GM18502 (cell line): ENCODE data around the gene DLG2.

Source experiments
- ATAC-seq: cut with Tn5 transposase; IDR thresholded peaks from one replicate; pipeline ENCODE4 v1.9.1; 2021; ENCODE audit warnings: mild to moderate bottlenecking; ENCODE audit not compliant: unreplicated experiment, poor library complexity

Gene DLG2

DNA sequence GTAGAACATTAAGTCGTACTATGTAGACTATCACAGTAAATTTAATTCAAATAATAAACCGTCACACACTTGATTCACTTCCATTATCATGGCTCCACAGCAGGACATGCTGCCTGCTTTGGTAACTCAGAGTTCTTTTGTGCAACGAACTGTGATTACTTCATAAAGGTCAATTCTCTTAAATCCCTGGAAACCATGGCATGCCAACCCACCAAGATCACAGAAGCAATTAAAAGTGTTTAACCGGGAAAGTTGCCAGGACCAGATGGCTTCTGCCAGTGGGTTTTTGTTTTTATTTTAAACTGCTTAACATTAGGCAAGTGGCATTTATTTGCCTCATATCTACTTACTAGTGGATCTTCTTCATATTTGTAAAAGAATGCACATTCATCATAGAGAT is 1162.1 kb downstream of the DLG2 start:
- no peak for ATAC-seq

DNA sequence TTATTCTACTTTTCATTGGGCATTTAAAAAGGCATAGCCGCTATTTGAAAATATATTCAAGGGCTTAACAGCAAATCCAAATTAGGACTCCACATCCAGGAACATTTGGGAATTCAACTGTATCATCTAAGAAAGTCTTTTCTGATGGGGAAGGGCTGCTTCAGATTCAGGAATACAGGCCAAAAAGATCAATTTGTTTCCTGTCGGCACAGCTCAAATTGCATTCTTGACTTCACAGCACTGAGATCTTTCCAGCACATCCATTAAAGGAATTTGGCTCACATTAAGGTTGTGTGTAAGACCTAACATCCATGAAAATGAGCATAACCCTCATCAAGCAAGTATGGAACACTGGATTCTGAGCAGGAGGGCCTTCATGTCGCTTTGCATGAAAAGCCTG is 1171.5 kb downstream of the DLG2 start:
- ATAC-seq, result no peak

DNA sequence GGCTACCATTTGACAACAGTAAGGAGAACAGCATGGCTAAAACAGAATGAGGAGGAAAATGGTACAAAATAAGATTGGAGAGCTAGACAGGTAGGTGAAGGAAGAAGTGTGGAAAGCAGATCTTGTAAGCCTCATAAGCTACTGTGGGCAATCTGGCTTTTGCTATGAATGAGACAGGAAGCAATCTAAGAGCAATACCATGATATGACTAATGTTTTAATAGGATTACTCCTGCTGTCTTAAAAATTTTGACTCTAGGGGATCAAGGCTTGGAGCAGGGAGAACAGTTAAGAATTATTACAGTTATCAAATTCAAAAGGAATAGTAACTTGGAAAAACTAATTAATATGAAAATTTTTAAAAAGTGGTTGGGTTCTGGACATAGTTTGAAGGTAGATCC is 1174.9 kb downstream of the DLG2 start:
- ATAC-seq, result no peak

DNA sequence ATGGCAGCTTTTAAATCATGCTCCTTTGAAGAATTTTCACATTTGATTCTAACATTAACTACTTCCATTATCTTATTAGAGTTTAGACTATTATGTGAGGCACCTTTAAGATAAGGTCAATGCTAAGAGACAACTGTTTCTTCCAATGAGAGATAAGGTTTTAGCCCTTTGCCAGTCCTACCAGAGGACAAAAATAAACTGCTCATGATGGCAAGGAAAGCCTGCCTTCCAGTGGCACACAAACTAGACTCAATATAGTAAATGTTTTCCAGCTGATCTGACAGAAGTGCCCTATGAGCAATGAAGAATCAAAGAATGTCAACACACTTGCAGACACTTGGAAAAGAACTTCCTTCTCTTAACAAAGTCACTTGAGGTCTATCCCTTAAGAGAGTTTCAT is 1188.6 kb downstream of the DLG2 start:
- ATAC-seq, result no peak

DNA sequence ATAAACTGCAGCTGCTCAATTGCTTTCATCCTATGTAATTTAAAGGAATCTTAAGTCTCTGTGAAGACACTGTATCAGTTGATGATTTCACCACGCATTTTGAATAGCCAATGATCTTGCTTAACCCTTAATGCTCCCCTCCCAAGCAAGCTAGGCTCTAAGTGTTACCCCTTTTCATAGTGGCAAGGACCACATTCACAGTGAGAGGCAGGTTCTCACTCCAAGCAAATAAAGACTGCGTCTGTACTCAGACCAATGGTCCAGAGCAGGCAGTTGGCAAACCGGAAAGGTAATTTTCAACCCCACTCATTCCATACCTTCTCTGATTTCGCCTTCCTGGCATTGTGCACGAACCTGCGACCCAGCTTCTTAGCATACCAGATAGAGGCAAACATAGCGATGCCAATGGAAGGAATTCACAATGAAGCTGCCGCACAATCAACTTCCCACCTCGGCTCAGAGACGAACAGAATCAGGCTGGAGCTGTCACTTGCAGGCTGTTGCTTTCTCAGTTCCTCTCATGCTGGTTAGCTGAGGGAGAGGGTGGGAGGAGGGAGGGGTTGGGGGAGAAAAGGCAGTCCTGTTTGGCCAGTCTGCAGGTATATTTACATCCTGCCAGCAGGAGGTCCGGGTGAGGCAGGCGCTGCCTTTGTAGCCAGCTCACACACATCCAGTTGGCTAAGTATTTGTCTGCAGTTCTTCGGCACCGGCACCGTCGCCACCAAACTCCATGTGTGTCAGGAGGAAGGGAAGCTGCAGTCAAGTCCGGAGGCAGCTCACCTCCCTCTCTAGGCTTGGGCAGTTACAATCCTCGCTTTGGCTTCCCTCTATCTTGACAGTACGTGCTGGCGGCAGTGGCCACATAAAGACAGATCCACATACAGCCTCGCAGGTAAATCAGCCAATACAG is 1189.8 kb downstream of the DLG2 start:
- peak; percentile 96 for ATAC-seq

DNA sequence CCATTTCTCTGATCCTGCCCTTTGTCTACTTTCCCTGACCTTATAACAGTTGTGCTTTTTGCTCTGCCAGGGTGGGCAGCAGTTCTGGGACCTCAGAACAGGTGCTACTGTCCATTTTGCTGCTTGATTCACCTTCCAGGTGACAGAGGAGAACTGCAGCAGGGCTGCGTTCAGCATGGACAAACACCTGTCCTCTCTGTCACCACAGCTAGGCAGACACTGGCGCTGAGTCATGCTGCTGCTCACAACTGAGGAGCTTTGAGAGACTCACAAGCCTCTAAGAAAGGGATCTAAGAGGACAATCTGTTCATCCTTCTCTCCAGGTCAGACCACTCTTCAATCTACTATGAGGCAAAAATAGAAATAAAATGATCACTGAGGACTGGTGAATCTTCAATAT is 1196.5 kb downstream of the DLG2 start:
- no peak for ATAC-seq

DNA sequence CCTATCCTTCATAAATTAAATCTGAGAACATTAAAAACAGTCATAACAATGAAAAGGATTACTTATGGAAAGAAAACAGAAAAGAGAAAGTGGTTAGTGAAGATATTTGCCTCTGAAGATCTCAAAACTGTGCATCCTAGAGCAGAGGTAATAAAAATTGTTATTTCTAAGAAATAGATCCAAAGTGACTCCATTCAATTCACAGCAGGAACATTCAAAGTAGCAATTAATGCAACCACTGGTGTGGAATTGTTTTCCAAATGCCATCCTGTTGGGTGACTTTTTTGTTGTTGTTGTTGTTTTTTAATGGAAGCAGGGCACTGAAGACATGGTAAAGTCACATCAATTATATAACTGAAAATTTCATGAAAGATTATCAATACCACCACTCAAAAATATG is 1201.5 kb downstream of the DLG2 start:
- no peak for ATAC-seq

DNA sequence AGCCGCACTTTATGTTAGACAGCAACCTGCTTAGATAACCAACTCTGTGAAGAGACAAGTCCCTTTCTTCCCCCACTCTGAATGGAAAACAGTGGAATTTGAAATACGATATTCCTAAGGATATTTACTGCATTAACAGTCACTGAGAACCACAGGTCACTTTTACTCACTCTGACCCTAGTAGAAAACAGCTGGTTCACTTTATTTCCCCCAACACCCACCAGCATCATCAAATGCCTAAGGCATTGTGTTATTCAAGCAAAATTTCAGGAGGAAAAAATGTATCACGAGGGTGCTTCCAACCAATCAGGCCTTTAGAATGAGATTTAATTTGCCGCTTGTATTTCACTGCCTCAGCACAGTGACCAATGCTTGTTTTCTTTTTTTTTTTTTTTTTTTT is 1206.9 kb downstream of the DLG2 start:
- ATAC-seq, result no peak

DNA sequence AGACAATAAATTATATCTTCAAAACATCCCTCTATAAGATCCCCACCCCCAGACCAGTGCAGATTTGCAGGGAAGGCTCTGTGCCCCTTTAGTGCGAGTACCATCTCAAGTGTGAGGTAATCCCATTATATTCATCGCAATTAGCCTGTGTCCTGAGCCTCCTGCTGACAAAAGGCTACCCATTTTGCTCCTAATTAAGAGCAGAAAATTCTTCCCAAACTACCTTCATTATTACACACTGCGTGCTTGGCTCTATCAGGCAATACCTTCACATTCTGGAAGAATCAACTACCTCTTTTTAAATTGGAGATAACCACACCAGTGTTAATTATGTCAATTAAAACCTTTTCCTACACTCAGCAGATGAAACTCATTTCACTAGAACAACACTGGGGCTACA is 1207.5 kb downstream of the DLG2 start:
- ATAC-seq, result no peak

DNA sequence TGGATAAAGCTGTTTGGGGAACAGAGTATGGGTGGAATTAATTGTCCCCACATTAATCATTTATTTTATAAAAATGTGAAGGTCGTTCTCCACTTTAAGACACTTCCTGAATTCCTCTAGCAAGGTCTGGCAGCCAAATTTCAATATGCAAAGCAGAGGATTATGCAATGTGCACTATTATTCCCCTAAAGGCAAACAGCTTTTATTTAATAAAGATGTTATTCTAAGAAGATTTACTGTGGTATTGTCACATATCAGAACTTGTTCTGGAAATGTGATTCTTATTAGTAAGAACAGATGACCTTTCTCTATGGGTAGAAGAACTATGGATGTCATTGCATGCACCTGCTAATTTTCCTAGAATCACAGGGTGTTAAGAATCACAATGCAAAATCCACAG is 1212.2 kb downstream of the DLG2 start:
- no peak for ATAC-seq

DNA sequence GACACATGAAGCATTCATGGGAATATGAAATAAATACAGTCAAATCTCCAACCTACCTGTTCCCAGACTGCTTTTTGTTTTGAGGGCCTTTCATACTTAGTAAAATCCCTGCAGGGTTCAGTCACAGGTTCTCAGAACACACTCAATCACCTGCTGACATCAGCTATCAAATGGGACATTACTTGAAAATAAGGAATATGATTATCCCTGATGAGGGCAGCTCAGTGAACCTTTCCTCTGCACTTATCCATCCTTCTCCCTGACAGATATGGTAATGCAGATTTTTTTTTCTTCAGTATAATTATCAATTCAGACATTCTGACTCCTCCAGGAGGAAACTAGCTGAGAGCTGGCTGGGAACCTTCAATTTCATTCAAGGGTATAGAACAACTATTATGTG is 1213.6 kb downstream of the DLG2 start:
- ATAC-seq, result no peak

DNA sequence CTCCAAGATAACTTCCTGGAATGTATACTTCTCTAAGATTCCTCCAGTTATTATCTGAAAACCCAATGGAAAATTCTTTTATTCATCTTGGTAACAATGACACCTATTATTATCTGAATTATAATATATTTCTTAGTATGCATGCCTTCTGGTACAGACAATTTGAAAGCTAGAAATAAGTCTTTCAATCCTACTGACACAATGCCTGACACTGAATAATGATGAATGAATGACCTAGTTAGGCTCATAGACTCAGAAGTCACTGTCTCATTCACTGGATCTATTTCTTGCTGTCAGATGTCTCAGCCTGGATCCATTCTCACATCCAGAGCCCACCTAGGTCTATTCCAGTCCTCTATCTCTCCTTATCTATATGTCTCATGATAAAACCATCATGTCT is 1214.3 kb downstream of the DLG2 start:
- no peak for ATAC-seq

DNA sequence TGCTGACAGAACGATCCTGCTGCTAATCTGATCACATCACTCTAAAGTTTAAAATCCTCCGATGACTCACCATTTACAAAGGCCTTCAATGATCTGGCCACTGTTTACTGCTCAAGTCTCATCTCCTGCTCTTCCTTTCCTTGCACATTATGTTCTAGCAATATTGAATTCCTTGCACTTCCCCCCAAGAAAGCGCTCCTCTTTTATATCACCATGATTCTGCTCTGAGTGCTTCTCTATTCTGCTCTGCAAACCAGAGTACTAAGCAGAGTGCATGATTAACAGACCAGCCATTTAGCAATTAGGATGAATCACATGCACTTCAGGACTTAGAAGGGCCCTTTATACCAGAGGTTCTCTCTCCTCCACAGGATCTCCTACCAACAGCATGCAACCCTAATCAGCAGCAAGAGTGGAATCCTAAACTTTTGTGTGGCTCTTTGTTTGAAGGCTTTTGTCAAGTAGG is 1218.2 kb downstream of the DLG2 start:
- ATAC-seq, result no peak

DNA sequence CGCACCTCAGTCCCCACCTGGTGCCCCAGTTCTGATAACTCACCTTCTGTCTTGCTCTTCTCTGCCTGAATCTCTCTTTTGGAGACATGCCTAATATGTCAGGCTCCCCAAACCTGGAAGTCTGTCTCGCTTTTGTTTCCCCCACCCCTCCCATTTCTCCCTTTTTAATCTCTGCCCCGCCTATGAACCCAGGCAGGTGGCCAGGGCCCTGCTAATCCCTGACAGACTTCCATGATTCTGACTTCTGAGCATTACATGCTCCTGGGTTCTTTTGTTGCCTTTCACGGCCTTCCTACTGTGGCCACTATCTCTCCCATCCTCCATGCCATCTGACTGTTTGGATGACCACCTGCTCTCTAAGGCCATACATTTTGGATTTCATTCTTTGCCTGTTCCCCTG is 1220.1 kb downstream of the DLG2 start:
- ATAC-seq, result no peak

DNA sequence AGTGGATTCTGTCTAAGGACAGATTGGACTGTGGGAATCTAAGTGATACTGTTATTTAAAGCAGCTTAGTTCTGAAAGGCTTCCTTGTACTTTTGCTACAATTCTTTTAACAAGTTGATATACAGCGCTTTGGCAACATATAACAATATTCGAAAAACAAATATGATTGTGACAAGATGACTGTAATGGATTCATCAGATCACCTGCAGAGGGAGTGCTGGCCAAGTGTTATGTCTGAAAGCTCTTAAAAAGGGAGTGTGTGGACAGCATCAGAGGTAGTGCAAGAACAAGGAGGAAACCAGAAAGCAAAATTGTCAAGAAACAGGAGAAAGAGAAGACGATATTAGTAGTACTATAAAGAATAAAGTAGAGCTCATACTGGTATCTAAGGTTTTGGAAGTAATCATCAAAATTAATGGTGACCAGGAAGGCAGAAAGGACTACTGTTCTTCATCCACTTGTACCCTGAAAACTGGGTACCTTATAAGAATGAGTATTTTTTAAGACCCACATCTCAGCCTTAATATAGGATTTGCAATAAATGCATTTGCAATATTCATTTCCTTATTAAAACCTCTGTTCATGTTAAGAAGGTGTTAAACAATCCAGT is 1229.0 kb downstream of the DLG2 start:
- no peak for ATAC-seq

DNA sequence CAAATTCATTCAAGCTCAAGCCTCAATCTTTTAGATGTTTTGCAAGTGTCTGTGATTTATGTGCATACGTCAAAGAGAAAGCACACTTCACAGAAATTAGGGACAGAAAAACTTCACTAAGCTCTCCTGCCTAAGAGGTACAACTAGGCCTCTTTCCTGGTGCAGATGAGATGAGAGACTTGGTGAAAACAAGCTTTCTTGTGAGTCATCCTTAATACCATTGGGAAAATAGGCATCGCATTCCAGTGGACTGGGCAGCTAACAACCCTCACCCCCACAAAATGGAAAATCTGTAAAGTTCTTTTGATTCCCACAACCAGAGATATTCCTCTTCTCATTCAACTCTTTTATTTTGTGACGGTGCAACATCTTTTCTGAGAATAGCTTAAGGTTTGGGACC is 1230.6 kb downstream of the DLG2 start:
- ATAC-seq, result no peak

DNA sequence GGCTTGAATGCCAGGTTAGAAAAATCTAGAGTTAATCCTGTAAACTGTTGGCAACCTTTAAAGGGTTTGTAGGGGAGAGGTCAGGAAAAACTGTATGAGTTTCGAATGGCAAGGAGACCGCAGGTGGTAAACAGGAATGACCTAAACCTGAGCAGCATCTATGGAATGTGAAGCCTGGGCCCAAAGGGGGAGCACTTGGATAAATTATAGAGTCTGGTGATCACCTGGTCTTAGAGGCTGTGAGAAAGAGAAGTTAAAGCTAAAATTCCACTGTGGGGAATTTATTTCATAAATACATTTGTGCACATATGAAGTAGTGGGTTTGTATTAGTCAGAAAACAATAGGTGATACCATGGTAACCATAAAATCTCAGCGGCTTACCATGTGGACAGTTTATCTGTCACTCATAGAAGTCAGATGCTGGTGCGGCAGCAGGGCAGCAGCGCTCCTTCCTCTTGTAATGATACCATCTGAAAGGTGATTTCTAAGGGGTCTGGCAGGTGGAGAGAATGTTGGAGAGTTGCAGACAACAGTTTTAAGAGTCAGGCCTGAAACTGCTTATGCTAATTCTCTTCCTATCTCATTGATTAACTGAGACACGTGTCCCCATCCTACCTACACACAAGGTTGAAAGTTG is 1236.6 kb downstream of the DLG2 start:
- ATAC-seq, result no peak

DNA sequence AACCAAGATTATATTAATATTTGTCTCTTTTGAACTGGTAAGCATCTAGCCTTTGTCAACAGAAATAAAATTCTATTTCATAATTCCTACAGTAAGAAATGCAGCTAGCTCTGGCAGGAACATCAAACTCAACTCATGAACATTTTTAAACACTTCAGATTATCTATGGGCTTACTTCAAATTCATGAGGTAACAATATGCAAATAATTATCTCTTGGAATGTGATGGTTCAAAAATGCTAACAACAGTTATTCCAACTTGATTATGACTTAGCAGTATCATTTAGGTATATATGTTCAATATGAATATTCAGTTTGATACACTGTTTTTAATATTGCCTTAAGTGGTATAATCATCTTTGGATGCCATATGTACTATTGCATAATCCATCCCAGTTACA is 1237.4 kb downstream of the DLG2 start:
- no peak for ATAC-seq

DNA sequence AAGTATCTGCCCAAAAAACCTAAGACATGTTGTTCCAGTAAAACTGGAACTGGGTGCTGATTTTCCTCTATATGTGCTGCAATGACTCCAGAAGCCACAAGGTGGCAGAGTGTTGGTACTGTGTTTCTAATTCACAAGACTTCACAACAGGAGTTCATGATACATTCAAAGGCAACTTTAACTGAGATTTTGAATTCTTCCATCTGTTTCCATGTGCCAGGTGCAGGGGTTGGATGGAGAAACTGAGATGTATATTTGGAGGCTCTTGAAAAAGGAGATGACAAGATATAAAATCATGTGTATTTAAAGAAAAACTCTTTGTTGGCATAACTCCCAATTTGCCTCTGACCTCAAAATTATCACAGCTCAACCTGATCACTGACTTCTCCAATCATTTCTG is 1242.4 kb downstream of the DLG2 start:
- peak; percentile 70 for ATAC-seq

DNA sequence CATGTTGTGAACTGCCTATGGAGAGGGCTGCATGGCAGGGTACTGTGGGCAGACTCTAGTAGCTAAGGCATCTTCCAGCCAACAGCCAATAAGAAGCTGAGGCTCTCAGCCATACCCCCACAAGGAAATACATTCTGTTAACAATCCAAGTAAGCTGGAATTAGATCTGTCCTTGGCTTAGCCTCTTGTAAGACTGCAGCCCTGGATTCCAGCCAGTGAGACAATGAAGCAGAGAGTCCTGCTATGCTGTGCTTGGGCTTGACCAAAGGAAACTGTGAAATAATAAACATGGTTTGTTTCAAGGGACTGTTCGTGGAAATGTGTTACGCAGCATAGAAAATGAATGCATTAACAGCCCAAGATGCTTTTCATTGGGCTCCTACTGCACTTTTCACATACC is 1243.6 kb downstream of the DLG2 start:
- ATAC-seq, result no peak

DNA sequence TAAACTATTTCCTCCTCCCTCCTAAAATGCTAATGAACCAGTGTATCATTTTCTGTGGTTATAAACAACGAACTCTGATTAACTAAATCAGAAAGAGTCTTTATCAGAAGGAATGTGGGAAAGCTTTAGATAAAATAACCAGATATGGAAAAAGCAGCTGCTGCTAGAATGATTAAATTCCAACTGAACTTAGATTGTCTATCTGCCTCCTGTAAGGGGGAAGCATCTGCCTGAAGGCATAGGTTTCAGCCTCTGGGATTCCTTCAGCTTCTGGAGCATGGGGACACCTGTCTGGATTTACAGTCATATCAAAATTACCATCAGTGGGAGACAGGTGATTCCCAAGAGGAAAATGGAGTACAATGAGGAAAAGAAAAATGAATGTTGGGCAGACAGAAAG is 1245.5 kb downstream of the DLG2 start:
- ATAC-seq, result no peak
